ENCODE results near the gene ADCY2. TPM values are rescaled to one million over a fixed set of nuclear protein-coding genes. Genes with fewer than 3 reads are reported as not detected.

ADCY2 gene
- total RNA-seq, 1 donor from 2014 or later = not detected

- Mint-ChIP-seq H3K4me3 (ENCODE audit: low read depth) (no peak overlapping the region), H3K9me3 (no peaks in the 10 kb centered on the region), H3K27ac (no peak overlapping the region), H3K36me3 (ENCODE audit: low read depth) (no peaks in the 10 kb centered on the region), H3K4me1 (ENCODE audit: low read depth) (no peaks in the 10 kb centered on the region), H3K27me3 (ENCODE audit: low read depth) (no peaks in the 10 kb centered on the region)
- DNase-seq (ENCODE audit: low spot score) = no peak
- intact Hi-C loops (cut with micrococcal nuclease) = no loop called here
Observed at GRCh38 chr5:7385681-7386080, 10.3 kb upstream of the ADCY2 start.

- Mint-ChIP-seq H3K36me3 (ENCODE audit: low read depth) (no peaks in the 10 kb centered on the region), H3K4me1 (ENCODE audit: low read depth) (no peaks in the 10 kb centered on the region), H3K27ac (no peak overlapping the region), H3K4me3 (ENCODE audit: low read depth) (no peak overlapping the region), H3K9me3 (no peaks in the 10 kb centered on the region), H3K27me3 (ENCODE audit: low read depth) (peaks cover 5% of the 10 kb centered on the region)
- DNase-seq (ENCODE audit: low spot score) = no peak
- intact Hi-C loops (cut with micrococcal nuclease) = no loop called here
Observed at GRCh38 chr5:7388553-7388952, 7.4 kb upstream of the ADCY2 start.

- Mint-ChIP-seq H3K27ac (no peak overlapping the region), H3K4me3 (ENCODE audit: low read depth) (no peak overlapping the region), H3K9me3 (no peaks in the 10 kb centered on the region), H3K4me1 (ENCODE audit: low read depth) (no peaks in the 10 kb centered on the region), H3K27me3 (ENCODE audit: low read depth) (peaks cover 14% of the 10 kb centered on the region), H3K36me3 (ENCODE audit: low read depth) (no peaks in the 10 kb centered on the region)
- DNase-seq (ENCODE audit: low spot score) = no peak
- intact Hi-C loops (cut with micrococcal nuclease) = no loop called here
Observed at GRCh38 chr5:7391215-7391614, 4.7 kb upstream of the ADCY2 start.

- intact Hi-C loops (cut with micrococcal nuclease) = no loop called here
- peaks cover 19% of the 10 kb centered on the region for H3K27me3 Mint-ChIP-seq (ENCODE audit: low read depth)
- H3K27ac Mint-ChIP-seq = no peak overlapping the region
- no peaks in the 10 kb centered on the region for H3K9me3 Mint-ChIP-seq
- H3K4me1 Mint-ChIP-seq (ENCODE audit: low read depth) = peaks cover 3% of the 10 kb centered on the region
- no peak for DNase-seq (ENCODE audit: low spot score)
- no peak overlapping the region for H3K4me3 Mint-ChIP-seq (ENCODE audit: low read depth)
- peaks cover 3% of the 10 kb centered on the region for H3K36me3 Mint-ChIP-seq (ENCODE audit: low read depth)
Observed at GRCh38 chr5:7391814-7392692, 3.9 kb upstream of the ADCY2 start.

GRCh38 chr5:7392693-7393024 is 3.3 kb upstream of the ADCY2 start:
- Mint-ChIP-seq H3K27ac (no peak overlapping the region), H3K4me3 (ENCODE audit: low read depth) (no peak overlapping the region), H3K4me1 (ENCODE audit: low read depth) (peaks cover 3% of the 10 kb centered on the region), H3K9me3 (no peaks in the 10 kb centered on the region), H3K27me3 (ENCODE audit: low read depth) (peaks cover 25% of the 10 kb centered on the region), H3K36me3 (ENCODE audit: low read depth) (peaks cover 3% of the 10 kb centered on the region)
- no peak for DNase-seq (ENCODE audit: low spot score)
- intact Hi-C loops (cut with micrococcal nuclease) = no loop called here

GRCh38 chr5:7393921-7394799 is 1.8 kb upstream of the ADCY2 start:
- Mint-ChIP-seq H3K27me3 (ENCODE audit: low read depth) (peaks cover 34% of the 10 kb centered on the region), H3K36me3 (ENCODE audit: low read depth) (peaks cover 3% of the 10 kb centered on the region), H3K9me3 (no peaks in the 10 kb centered on the region), H3K27ac (no peak overlapping the region), H3K4me3 (ENCODE audit: low read depth) (no peak overlapping the region), H3K4me1 (ENCODE audit: low read depth) (peaks cover 3% of the 10 kb centered on the region)
- DNase-seq (ENCODE audit: low spot score) = no peak
- intact Hi-C loops (cut with micrococcal nuclease) = no loop called here

GRCh38 chr5:7394889-7395431 is 978 bp upstream of the ADCY2 start:
- peaks cover 3% of the 10 kb centered on the region for H3K4me1 Mint-ChIP-seq (ENCODE audit: low read depth)
- intact Hi-C loops (cut with micrococcal nuclease) = loop anchor here (5.0 kb wide), 1 partner anchor 573 kb away; no protein-coding TSS in a partner anchor
- peaks cover 34% of the 10 kb centered on the region for H3K27me3 Mint-ChIP-seq (ENCODE audit: low read depth)
- peaks cover 3% of the 10 kb centered on the region for H3K36me3 Mint-ChIP-seq (ENCODE audit: low read depth)
- H3K9me3 Mint-ChIP-seq = no peaks in the 10 kb centered on the region
- no peak overlapping the region for H3K4me3 Mint-ChIP-seq (ENCODE audit: low read depth)
- no peak for DNase-seq (ENCODE audit: low spot score)
- no peak overlapping the region for H3K27ac Mint-ChIP-seq

GRCh38 chr5:7395432-7395946 is 449 bp upstream of the ADCY2 start:
- intact Hi-C loops (cut with micrococcal nuclease) = loop anchor here (5.0 kb wide), 1 partner anchor 573 kb away; no protein-coding TSS in a partner anchor
- Mint-ChIP-seq H3K4me1 (ENCODE audit: low read depth) (peaks cover 3% of the 10 kb centered on the region), H3K36me3 (ENCODE audit: low read depth) (peaks cover 3% of the 10 kb centered on the region), H3K9me3 (no peaks in the 10 kb centered on the region), H3K27me3 (ENCODE audit: low read depth) (peaks cover 34% of the 10 kb centered on the region), H3K4me3 (ENCODE audit: low read depth) (no peak overlapping the region), H3K27ac (no peak overlapping the region)
- no peak for DNase-seq (ENCODE audit: low spot score)

GRCh38 chr5:7396713-7397454 is 946 bp downstream of the ADCY2 start:
- H3K36me3 Mint-ChIP-seq (ENCODE audit: low read depth) = peaks cover 3% of the 10 kb centered on the region
- intact Hi-C loops (cut with micrococcal nuclease) = loop anchor here (5.0 kb wide), 1 partner anchor 575 kb away; no protein-coding TSS in a partner anchor
- no peak overlapping the region for H3K27ac Mint-ChIP-seq
- DNase-seq (ENCODE audit: low spot score) = no peak
- H3K27me3 Mint-ChIP-seq (ENCODE audit: low read depth) = peaks cover 34% of the 10 kb centered on the region
- no peaks in the 10 kb centered on the region for H3K9me3 Mint-ChIP-seq
- H3K4me3 Mint-ChIP-seq (ENCODE audit: low read depth) = no peak overlapping the region
- peaks cover 3% of the 10 kb centered on the region for H3K4me1 Mint-ChIP-seq (ENCODE audit: low read depth)

- Mint-ChIP-seq H3K4me3 (ENCODE audit: low read depth) (no peak overlapping the region), H3K4me1 (ENCODE audit: low read depth) (peaks cover 3% of the 10 kb centered on the region), H3K36me3 (ENCODE audit: low read depth) (peaks cover 3% of the 10 kb centered on the region), H3K9me3 (no peaks in the 10 kb centered on the region), H3K27ac (no peak overlapping the region), H3K27me3 (ENCODE audit: low read depth) (peaks cover 34% of the 10 kb centered on the region)
- DNase-seq (ENCODE audit: low spot score) = no peak
- intact Hi-C loops (cut with micrococcal nuclease) = loop anchor here (5.0 kb wide), 1 partner anchor 576 kb away; no protein-coding TSS in a partner anchor
Observed at GRCh38 chr5:7397937-7398336, 2.0 kb downstream of the ADCY2 start.

GRCh38 chr5:7398596-7399280 is 2.8 kb downstream of the ADCY2 start:
- no peaks in the 10 kb centered on the region for H3K9me3 Mint-ChIP-seq
- H3K27ac Mint-ChIP-seq = no peak overlapping the region
- peaks cover 3% of the 10 kb centered on the region for H3K4me1 Mint-ChIP-seq (ENCODE audit: low read depth)
- no peak overlapping the region for H3K4me3 Mint-ChIP-seq (ENCODE audit: low read depth)
- DNase-seq (ENCODE audit: low spot score) = no peak
- intact Hi-C loops (cut with micrococcal nuclease) = loop anchor here (5.0 kb wide), 1 partner anchor 576 kb away; no protein-coding TSS in a partner anchor
- peaks cover 3% of the 10 kb centered on the region for H3K36me3 Mint-ChIP-seq (ENCODE audit: low read depth)
- peaks cover 27% of the 10 kb centered on the region for H3K27me3 Mint-ChIP-seq (ENCODE audit: low read depth)

Data from activated T-helper 2 cell treated with anti-CD3 and anti-CD28 coated beads, Interferon-gamma antibody, Interleukin-2, Interleukin-4, amounts not matched to agents 10 μg/mL and 5 μg/mL and 100 μg/mL, durations not matched to agents 14 hours and 24 hours and 36 hours (primary cell).